HG03354 (cell line): ENCODE measurements around the gene TMED4.

Experiments
- ATAC-seq: cut with Tn5 transposase; IDR thresholded peaks from one replicate; pipeline ENCODE4 v1.9.1; 2021; ENCODE audit warnings: mild to moderate bottlenecking; ENCODE audit not compliant: unreplicated experiment, poor library complexity, severe bottlenecking

TMED4 gene

GRCh38 chr7:44581879-44582603 lies at the start of gene TMED4:
TSS of gene TMED4 (minus strand) at chr7:44582231. CDS start at chr7:44582206, 25 bp downstream.
- ATAC-seq, result peak; percentile 91

GRCh38 chr7:44631458-44632115 lies 49.6 kb upstream of the TMED4 start:
- no peak for ATAC-seq

GRCh38 chr7:44630792-44631457 lies 48.9 kb upstream of the TMED4 start:
- no peak for ATAC-seq

GRCh38 chr7:44629829-44630522 lies 47.9 kb upstream of the TMED4 start:
- ATAC-seq, result peak; percentile 45

- ATAC-seq, result no peak
Measured at GRCh38 chr7:44626620-44627019, 44.6 kb upstream of the TMED4 start.

- ATAC-seq, result no peak
Measured at GRCh38 chr7:44625526-44626471, 43.8 kb upstream of the TMED4 start.

- no peak for ATAC-seq
Measured at GRCh38 chr7:44624318-44624717, 42.3 kb upstream of the TMED4 start.

- peak; percentile 65 for ATAC-seq
Measured at GRCh38 chr7:44622342-44623151, 40.5 kb upstream of the TMED4 start.

- ATAC-seq, result no peak
Measured at GRCh38 chr7:44621750-44622103, 39.7 kb upstream of the TMED4 start.

GRCh38 chr7:44621034-44621749 lies 39.2 kb upstream of the TMED4 start:
- no peak for ATAC-seq

GRCh38 chr7:44618753-44619152 lies 36.7 kb upstream of the TMED4 start:
- no peak for ATAC-seq

GRCh38 chr7:44618045-44618444 lies 36.0 kb upstream of the TMED4 start:
- ATAC-seq, result no peak

GRCh38 chr7:44617225-44617890 lies 35.3 kb upstream of the TMED4 start:
- peak; percentile 57 for ATAC-seq

- ATAC-seq, result no peak
Measured at GRCh38 chr7:44616545-44616944, 34.5 kb upstream of the TMED4 start.

GRCh38 chr7:44615793-44616192 lies 33.8 kb upstream of the TMED4 start:
- ATAC-seq, result no peak

- ATAC-seq, result no peak
Measured at GRCh38 chr7:44615149-44615611, 33.1 kb upstream of the TMED4 start.

GRCh38 chr7:44609829-44610228 lies 27.8 kb upstream of the TMED4 start:
- ATAC-seq, result no peak
